ENCODE measurements around the gene PRDM2.

PRDM2 gene

DNA sequence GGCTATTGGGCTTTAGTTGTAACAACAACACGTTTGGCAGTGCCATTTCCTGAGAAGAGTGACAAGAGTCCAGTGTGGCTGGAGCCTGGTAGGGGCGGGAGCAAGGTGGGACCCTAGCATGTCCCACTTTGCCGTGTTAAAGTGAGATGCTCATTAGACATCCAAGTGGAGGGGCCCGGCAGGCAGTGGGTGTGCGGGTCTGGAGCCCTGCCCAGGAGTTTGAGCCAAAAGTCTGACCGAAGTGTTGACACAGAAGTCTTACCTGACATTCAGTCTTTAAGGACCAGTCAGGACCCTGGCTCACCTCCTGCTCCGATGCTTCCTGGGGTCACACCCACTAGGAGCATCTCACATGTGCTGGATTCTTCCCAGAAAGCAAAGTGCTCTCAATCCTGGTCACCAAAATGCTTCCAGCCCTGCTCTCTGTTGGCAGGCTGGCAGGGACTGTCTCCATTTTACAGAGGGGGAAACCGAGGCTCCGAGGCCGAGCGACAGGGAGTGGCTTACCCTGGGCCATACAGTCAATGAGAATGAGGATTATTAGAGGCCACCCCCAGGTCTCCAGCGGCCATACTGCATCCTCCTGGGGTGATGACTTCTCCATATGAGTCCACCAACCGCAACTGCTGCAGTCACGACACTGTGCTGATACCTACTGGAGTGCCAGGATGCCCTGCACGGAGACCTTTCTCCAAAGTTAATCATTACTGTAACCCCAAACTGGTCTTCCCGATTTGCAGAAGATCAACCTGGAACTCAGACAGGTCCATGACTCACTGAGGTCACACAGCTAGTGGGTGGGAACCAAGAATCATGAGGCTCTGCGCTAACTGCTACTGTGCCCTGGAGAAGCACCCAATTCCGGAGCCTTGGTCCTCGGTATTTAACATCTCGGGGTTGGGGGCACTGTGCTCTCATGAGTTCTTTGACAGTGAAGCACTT, 112.7 kb downstream of the PRDM2 start:
- Histone ChIP-seq H3K4me2 (no peak overlapping the region), H3K27ac (no peak overlapping the region), H3K4me1 (peaks cover 43% of the 10 kb centered on the region), H3K27me3 (no peaks in the 10 kb centered on the region), H4K20me1 (peaks cover 26% of the 10 kb centered on the region; the same call in 1 of the 2 replicates), H3K4me3 (no peak overlapping the region), H3K9me3 (no peaks in the 10 kb centered on the region), H3K9ac (no peak overlapping the region), H3K36me3 (peaks cover 35% of the 10 kb centered on the region; the same call in 1 of the 2 replicates)
- TF ChIP-seq Cebpa-rat (IDR thresholded peaks at IDR 0.05), result no peak

DNA sequence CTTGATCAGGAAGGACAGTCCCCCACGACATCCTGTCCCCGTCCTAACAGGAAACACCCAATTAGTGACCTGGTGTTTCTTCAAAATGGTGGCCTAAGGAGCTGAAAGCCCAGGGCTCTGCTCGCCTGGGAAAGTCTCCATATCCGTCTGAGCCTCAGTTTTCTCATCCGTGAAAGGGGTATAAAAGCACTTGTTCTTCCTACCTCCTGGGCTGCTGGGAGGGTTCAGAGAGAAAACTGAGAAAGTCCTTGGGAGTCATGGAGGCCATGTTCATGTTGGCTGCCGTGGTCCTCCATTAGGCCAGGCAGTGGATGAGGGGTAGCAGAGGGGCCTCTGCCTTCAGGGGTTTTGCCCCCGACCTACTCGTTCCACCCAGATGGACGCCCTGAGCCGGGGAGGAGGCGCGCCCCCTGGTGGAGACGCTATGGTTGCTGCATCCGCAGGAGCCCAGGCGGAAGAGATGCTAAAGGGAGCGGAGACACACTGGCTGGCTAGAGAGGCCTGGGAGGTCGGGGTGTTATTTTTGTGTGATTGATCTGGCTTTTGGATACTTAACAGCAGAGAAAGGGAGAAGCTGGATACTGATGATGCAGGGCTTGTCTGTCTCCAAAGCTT, 113.5 kb downstream of the PRDM2 start:
- Histone ChIP-seq H3K4me1 (peaks cover 35% of the 10 kb centered on the region), H3K9ac (no peak overlapping the region), H3K9me3 (no peaks in the 10 kb centered on the region), H3K4me3 (no peak overlapping the region), H3K27me3 (no peaks in the 10 kb centered on the region), H3K36me3 (peaks cover 37% of the 10 kb centered on the region; the same call in 1 of the 2 replicates), H3K4me2 (no peak overlapping the region), H4K20me1 (peaks cover 26% of the 10 kb centered on the region; the same call in 1 of the 2 replicates), H3K27ac (no peak overlapping the region)
- no peak for TF ChIP-seq Cebpa-rat (IDR thresholded peaks at IDR 0.05)

DNA sequence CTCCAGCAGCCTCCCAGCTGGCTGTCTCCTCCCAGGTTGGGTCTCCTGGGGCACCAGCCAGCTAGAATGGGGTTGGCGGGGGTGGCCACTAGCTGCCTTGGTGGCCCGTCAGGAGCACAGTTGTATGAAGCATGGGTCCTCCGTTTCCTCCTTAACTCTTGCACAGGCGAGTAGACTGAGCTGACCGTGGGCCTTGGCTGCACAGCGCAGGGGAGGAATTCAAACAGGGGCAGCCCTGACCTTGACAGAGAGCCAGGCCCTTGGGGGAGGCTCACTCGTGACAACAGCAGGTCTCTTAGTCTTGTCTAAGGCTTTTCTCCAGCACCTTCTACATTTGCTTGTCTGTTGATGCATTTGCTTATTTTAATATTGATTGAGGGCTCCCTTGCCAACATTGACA, 114.1 kb downstream of the PRDM2 start:
- Histone ChIP-seq H3K27me3 (no peaks in the 10 kb centered on the region), H3K9me3 (no peaks in the 10 kb centered on the region), H4K20me1 (peaks cover 22% of the 10 kb centered on the region; the same call in 1 of the 2 replicates), H3K36me3 (peaks cover 43% of the 10 kb centered on the region), H3K4me3 (no peak overlapping the region), H3K9ac (no peak overlapping the region), H3K27ac (no peak overlapping the region), H3K4me2 (no peak overlapping the region), H3K4me1 (peaks cover 29% of the 10 kb centered on the region)
- no peak for TF ChIP-seq Cebpa-rat (IDR thresholded peaks at IDR 0.05)

GRCh38 chr1:13816016-13816760, 116.2 kb downstream of the PRDM2 start:
- peaks cover 58% of the 10 kb centered on the region for H3K36me3 ChIP-seq
- no peak overlapping the region for H3K9ac ChIP-seq
- TF ChIP-seq Cebpa-rat (IDR thresholded peaks at IDR 0.05), result no peak
- no peaks in the 10 kb centered on the region for H3K9me3 ChIP-seq
- peaks cover 8% of the 10 kb centered on the region for H3K4me1 ChIP-seq
- H3K27ac ChIP-seq, result no peak overlapping the region
- no peak overlapping the region for H3K4me3 ChIP-seq
- peaks cover 17% of the 10 kb centered on the region; the same call in 1 of the 2 replicates for H4K20me1 ChIP-seq
- H3K4me2 ChIP-seq, result no peak overlapping the region
- no peaks in the 10 kb centered on the region for H3K27me3 ChIP-seq

DNA sequence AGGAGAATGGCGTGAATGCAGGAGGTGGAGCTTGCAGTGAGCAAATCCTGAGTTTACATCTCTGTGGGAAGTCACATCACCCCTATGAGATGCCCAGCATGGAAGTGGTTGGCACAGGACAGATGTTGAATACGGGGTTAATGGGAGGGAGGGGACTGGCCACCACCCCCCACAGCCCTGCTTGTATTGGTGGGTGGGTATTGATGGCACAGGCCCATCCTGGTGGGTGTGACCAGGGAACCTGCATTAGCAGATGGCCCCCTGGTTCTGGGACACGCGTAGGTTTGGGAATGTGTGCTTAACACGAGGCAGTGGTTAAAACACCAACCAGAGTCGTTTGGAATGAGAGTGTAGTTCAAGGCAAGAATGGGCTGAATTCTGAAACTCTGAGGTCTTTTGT, 117.9 kb downstream of the PRDM2 start:
- Histone ChIP-seq H3K4me3 (no peak overlapping the region), H3K27me3 (no peaks in the 10 kb centered on the region), H3K9ac (no peak overlapping the region), H4K20me1 (peaks cover 17% of the 10 kb centered on the region; the same call in 1 of the 2 replicates), H3K4me2 (no peak overlapping the region), H3K9me3 (no peaks in the 10 kb centered on the region; the same call in 1 of the 2 replicates), H3K4me1 (no peaks in the 10 kb centered on the region), H3K36me3 (peaks cover 70% of the 10 kb centered on the region), H3K27ac (no peak overlapping the region)
- no peak for TF ChIP-seq Cebpa-rat (IDR thresholded peaks at IDR 0.05)

- no peaks in the 10 kb centered on the region for H3K4me1 ChIP-seq
- TF ChIP-seq Cebpa-rat (IDR thresholded peaks at IDR 0.05), result no peak
Measured at GRCh38 chr1:13818926-13819325, 118.9 kb downstream of the PRDM2 start.

DNA sequence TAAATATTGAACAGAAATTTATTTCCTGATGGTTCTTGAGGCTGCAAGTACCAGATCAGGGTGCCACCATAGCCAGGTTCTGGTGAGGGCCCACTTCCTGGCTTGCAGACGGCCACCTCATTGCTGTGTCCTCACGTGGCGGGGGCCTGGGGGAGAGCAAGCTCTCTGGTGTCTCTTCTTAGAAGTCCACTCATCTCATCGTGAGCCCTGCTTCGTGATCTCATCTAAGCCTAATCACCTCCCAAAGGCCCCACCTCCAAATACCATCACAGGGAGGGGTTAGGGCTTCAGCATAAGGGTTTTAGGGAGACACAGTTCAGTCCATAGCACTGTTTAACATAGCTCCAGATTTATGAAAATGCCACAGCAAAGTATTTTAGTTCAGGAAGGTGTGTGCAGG, 119.7 kb downstream of the PRDM2 start:
- no peak overlapping the region for H3K27ac ChIP-seq
- peaks cover 3% of the 10 kb centered on the region for H3K4me1 ChIP-seq
- H3K27me3 ChIP-seq, result no peaks in the 10 kb centered on the region
- no peak overlapping the region for H3K4me3 ChIP-seq
- no peak overlapping the region for H3K9ac ChIP-seq
- no peak for TF ChIP-seq Cebpa-rat (IDR thresholded peaks at IDR 0.05)
- peaks cover 72% of the 10 kb centered on the region for H3K36me3 ChIP-seq
- no peaks in the 10 kb centered on the region; the same call in 1 of the 2 replicates for H3K9me3 ChIP-seq
- H4K20me1 ChIP-seq, result peaks cover 2% of the 10 kb centered on the region; the same call in 1 of the 2 replicates
- H3K4me2 ChIP-seq, result no peak overlapping the region

More at GRCh38 chr1:13818926-13819325, 118.9 kb downstream of the PRDM2 start:
- Histone ChIP-seq H3K27me3 (no peaks in the 10 kb centered on the region), H3K9me3 (no peaks in the 10 kb centered on the region; the same call in 1 of the 2 replicates), H3K4me3 (no peak overlapping the region), H3K27ac (no peak overlapping the region), H3K9ac (no peak overlapping the region), H3K4me2 (no peak overlapping the region), H3K36me3 (peaks cover 72% of the 10 kb centered on the region), H4K20me1 (peaks cover 9% of the 10 kb centered on the region; the same call in 1 of the 2 replicates)

GRCh38 chr1:13820055-13820454, 120.1 kb downstream of the PRDM2 start:
- H3K4me3 ChIP-seq, result no peak overlapping the region
- H3K9me3 ChIP-seq, result no peaks in the 10 kb centered on the region; the same call in 1 of the 2 replicates
- H3K9ac ChIP-seq, result no peak overlapping the region
- no peaks in the 10 kb centered on the region; the same call in 1 of the 2 replicates for H4K20me1 ChIP-seq
- H3K4me2 ChIP-seq, result no peak overlapping the region
- H3K36me3 ChIP-seq, result peaks cover 70% of the 10 kb centered on the region
- H3K4me1 ChIP-seq, result peaks cover 7% of the 10 kb centered on the region
- H3K27ac ChIP-seq, result no peak overlapping the region
- no peaks in the 10 kb centered on the region for H3K27me3 ChIP-seq
- TF ChIP-seq Cebpa-rat (IDR thresholded peaks at IDR 0.05), result no peak

DNA sequence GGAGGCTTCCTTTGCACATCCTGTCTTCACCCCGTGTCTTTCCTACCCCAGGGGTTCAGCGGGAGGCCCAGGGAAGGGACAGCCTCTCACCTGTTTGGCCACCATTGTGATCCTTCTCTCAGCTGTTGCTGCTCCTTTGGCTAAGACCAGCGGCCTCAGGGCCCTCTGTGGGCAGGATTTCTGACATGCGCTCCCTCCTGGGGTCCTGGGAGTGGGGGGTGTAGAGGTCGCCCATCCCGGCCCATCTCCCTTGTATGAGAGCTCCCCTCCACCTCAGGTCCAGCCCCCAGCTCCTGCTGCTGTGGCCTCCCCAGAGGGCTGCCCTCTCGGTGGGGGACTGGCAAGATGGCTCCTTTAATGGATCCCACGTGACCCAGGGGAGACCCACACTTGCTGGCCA, 120.5 kb downstream of the PRDM2 start:
- H3K4me2 ChIP-seq, result no peak overlapping the region
- peaks cover 70% of the 10 kb centered on the region for H3K36me3 ChIP-seq
- H3K9ac ChIP-seq, result no peak overlapping the region
- no peaks in the 10 kb centered on the region for H4K20me1 ChIP-seq
- no peaks in the 10 kb centered on the region for H3K27me3 ChIP-seq
- TF ChIP-seq Cebpa-rat (IDR thresholded peaks at IDR 0.05), result no peak
- no peak overlapping the region for H3K27ac ChIP-seq
- peaks cover 9% of the 10 kb centered on the region for H3K4me1 ChIP-seq
- no peak overlapping the region for H3K4me3 ChIP-seq
- no peaks in the 10 kb centered on the region; the same call in 1 of the 2 replicates for H3K9me3 ChIP-seq

All from BLaER1 (cell line).